Neuron (in vitro differentiated cells): ENCODE data around the gene GARNL3.

Experiments
- H2AFZ ChIP-seq: one replicate; pipeline ENCODE4 v1.6.1; 2013; ENCODE audit warnings: low read depth, mild to moderate bottlenecking, inconsistent platforms, low read length, moderate library complexity
- H3K27me3 ChIP-seq: one replicate; pipeline ENCODE4 v1.6.1; 2013; ENCODE audit warnings: low read length; ENCODE audit not compliant: insufficient read depth
- H3K36me3 ChIP-seq: one replicate; pipeline ENCODE4 v1.6.1; 2013; ENCODE audit warnings: low read length; ENCODE audit not compliant: insufficient read depth
- H3K4me1 ChIP-seq: one replicate; pipeline ENCODE4 v1.6.1; 2013; ENCODE audit warnings: low read length; ENCODE audit not compliant: insufficient read depth
- H3K4me3 ChIP-seq: 2 replicates; pipeline ENCODE4 v1.5.1; 2013; ENCODE audit warnings: mild to moderate bottlenecking, low read length, moderate library complexity
- H3K9me3 ChIP-seq: one replicate; pipeline ENCODE4 v1.6.1; 2013; ENCODE audit warnings: low read length

The GARNL3 gene

GRCh38 chr9:127411122-127411521, 146.5 kb downstream of the GARNL3 start:
- H3K27me3 ChIP-seq = no peaks in the 10 kb centered on the region
- no peak overlapping the region for H2AFZ ChIP-seq
- no peaks in the 10 kb centered on the region for H3K9me3 ChIP-seq
- H3K36me3 ChIP-seq = peaks cover 11% of the 10 kb centered on the region
- no peaks in the 10 kb centered on the region for H3K4me1 ChIP-seq
- H3K4me3 ChIP-seq = no peak overlapping the region

- no peaks in the 10 kb centered on the region for H3K9me3 ChIP-seq
- no peak overlapping the region for H2AFZ ChIP-seq
- H3K4me3 ChIP-seq = no peak overlapping the region
- no peaks in the 10 kb centered on the region for H3K27me3 ChIP-seq
- no peaks in the 10 kb centered on the region for H3K4me1 ChIP-seq
- peaks cover 10% of the 10 kb centered on the region for H3K36me3 ChIP-seq
Measured at GRCh38 chr9:127415141-127415540, 150.6 kb downstream of the GARNL3 start.

- Histone ChIP-seq H3K4me1 (no peaks in the 10 kb centered on the region), H2AFZ (no peak overlapping the region), H3K9me3 (no peaks in the 10 kb centered on the region), H3K4me3 (no peak overlapping the region), H3K36me3 (peaks cover 10% of the 10 kb centered on the region), H3K27me3 (no peaks in the 10 kb centered on the region)
Measured at GRCh38 chr9:127415657-127416056, 151.1 kb downstream of the GARNL3 start.

GRCh38 chr9:127417131-127418036, 152.8 kb downstream of the GARNL3 start:
- Histone ChIP-seq H2AFZ (no peak overlapping the region), H3K4me1 (peaks cover 3% of the 10 kb centered on the region), H3K36me3 (peaks cover 7% of the 10 kb centered on the region), H3K4me3 (no peak overlapping the region), H3K27me3 (no peaks in the 10 kb centered on the region), H3K9me3 (no peaks in the 10 kb centered on the region)

DNA sequence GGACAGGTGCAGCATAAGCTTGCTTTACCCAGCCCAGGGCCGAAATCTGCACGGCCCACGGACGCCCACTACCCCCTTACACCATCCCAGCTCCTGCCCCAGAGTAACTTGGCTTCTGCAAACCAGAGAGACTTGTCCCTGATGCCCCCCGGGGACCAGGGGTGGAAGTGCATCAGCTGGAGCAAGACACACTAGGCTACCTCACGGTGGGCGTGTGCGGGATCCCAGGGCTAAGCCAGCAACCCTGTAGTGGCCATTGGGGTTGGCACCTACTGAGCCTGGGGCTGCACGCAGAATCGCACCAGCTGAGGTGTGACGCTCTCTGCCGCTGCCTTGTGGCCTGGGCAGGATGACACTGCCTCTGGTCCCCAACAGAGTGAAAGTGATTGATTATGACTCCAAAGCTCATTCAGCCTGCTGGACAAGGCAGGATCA, 153.5 kb downstream of the GARNL3 start:
- Histone ChIP-seq H3K9me3 (no peaks in the 10 kb centered on the region), H3K36me3 (peaks cover 7% of the 10 kb centered on the region), H3K4me1 (peaks cover 10% of the 10 kb centered on the region)

DNA sequence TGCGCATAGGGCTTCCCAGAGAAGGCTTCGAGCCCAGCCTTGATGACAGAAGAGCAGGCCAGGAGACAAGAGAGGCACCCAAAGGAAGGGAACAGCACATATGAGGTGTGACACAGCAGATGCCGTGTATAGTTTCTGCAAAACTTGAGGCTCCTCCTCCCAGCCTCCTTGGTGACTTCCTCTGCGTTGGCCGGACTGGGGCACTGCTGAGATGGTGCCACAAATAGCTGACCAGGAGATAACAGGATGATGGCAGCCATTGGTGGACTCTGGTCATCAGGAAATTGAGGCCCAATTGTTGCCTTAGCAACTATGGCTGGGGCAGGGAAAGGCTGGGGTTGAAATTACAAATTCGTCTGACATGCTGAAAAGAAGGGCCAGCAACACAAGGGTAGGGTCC, 154.8 kb downstream of the GARNL3 start:
- H3K4me3 ChIP-seq = no peak overlapping the region
- peaks cover 4% of the 10 kb centered on the region for H3K36me3 ChIP-seq
- H3K27me3 ChIP-seq = no peaks in the 10 kb centered on the region
- H3K4me1 ChIP-seq = peaks cover 12% of the 10 kb centered on the region
- no peak overlapping the region for H2AFZ ChIP-seq
- H3K9me3 ChIP-seq = no peaks in the 10 kb centered on the region

More for the DNA sequence above, 153.5 kb downstream of the GARNL3 start:
- no peak overlapping the region for H3K4me3 ChIP-seq
- H2AFZ ChIP-seq = no peak overlapping the region
- H3K27me3 ChIP-seq = no peaks in the 10 kb centered on the region

DNA sequence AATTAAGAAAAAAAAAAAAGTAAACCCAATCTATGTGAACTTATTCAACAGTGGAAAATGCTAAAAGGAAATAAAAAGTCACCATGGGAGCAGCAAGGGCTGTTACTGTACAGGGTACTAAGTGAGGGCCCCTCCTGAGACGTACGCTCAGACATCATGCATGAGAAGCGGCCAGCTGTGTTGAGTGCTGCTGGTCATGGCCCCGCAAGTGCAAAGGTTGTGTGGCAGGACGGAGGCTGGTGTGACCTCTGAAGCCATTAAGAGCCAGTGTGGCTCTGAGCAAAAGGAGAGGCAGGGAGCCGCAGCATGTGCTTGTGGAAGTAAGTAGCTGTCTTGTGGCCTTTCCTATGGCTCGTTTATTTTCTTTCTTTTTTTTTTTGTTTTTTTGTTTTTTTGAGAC, 156.5 kb downstream of the GARNL3 start:
- peaks cover 4% of the 10 kb centered on the region for H3K36me3 ChIP-seq
- H3K4me3 ChIP-seq = no peak overlapping the region
- H3K4me1 ChIP-seq = peaks cover 23% of the 10 kb centered on the region
- H2AFZ ChIP-seq = no peak overlapping the region
- no peaks in the 10 kb centered on the region for H3K9me3 ChIP-seq
- H3K27me3 ChIP-seq = no peaks in the 10 kb centered on the region

DNA sequence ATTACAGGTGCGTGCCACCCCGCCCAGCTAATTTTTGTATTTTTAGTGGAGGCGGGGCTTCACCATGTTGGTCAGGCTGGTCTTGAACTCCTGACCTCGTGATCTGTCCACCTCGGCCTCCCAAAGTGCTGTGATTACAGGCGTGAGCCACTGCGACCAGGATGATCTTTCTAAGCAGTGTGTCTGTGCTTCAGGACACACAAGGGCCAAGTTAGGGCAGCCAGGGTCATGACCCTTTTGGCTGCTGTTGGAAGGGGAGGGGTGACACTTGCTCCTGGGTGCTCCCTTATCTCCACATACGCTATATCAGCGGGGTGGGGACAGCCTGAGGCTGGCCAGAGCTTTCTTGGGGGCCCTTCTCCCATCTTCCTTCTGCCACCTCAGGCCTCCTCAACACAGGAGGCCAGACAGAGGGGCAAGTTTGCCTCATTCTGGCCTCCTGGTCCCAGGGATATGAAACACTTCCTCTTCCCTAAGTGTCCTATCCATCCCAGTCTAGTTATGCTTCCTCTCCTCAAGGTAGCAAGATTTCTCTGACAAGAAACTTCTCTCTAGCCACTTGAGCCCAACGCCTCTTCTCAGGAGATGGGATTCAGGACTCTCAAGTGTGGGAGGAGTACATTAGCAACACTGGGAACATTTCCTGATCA, 157.7 kb downstream of the GARNL3 start:
- H3K36me3 ChIP-seq = peaks cover 8% of the 10 kb centered on the region
- H3K4me3 ChIP-seq = peak overlapping the region; percentile 83
- H3K27me3 ChIP-seq = no peaks in the 10 kb centered on the region
- H3K4me1 ChIP-seq = peaks cover 24% of the 10 kb centered on the region
- no peak overlapping the region for H2AFZ ChIP-seq
- no peaks in the 10 kb centered on the region for H3K9me3 ChIP-seq

GRCh38 chr9:127422787-127423186, 158.2 kb downstream of the GARNL3 start:
- peaks cover 24% of the 10 kb centered on the region for H3K4me1 ChIP-seq
- H3K27me3 ChIP-seq = no peaks in the 10 kb centered on the region
- H3K9me3 ChIP-seq = no peaks in the 10 kb centered on the region
- peaks cover 7% of the 10 kb centered on the region for H3K36me3 ChIP-seq
- no peak overlapping the region for H2AFZ ChIP-seq
- peak overlapping the region; percentile 83 for H3K4me3 ChIP-seq

GRCh38 chr9:127423476-127423933, 158.9 kb downstream of the GARNL3 start:
- Histone ChIP-seq H3K4me3 (peak overlapping the region; percentile 83), H3K36me3 (peaks cover 9% of the 10 kb centered on the region), H3K4me1 (peaks cover 24% of the 10 kb centered on the region), H3K27me3 (no peaks in the 10 kb centered on the region), H2AFZ (peak overlapping the region; percentile 69), H3K9me3 (no peaks in the 10 kb centered on the region)

DNA sequence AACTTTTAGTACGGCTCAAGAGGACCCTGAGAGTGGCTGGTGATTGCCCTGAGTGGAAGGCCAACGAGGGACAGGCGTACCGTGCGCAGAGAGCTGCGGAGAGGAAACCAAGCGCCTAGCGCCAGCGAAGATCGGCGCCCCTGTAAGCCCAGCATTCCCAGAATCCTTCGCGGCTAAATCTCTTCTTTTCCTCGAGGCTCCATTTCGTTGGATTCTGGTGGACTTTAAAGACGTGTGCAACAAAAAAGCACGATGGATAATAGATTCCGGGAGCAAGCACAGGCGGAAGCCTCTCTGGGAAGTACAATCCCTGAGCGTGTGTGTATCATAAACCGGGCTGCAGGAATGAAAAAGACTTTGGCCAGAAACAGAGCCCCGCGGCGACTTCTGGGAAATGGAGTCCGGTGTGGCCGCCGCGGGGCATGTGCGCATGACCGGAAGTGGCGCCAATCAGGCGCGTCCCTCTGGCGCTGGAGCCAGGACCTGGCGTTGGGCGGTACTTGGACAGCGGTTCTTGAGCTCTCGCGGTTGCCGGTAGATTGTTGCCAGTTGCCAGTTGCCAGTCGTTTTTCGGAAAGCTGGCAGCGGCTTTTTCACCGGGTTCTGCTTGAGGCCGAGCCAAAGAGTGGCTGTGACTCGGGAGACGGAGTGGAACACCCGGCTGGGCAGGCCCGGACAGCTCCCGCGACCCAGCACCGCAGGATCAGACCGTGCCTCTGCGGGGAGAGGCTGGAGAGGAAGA, 159.5 kb downstream of the GARNL3 start, which contains the start of gene ZNF79:
ZNF79 (plus strand) TSS at position 449 of the 742 bp plus-strand sequence. CDS start 406 bp downstream, outside the sequence.
- no peaks in the 10 kb centered on the region for H3K9me3 ChIP-seq
- H3K36me3 ChIP-seq = peaks cover 14% of the 10 kb centered on the region
- H3K27me3 ChIP-seq = no peaks in the 10 kb centered on the region
- H2AFZ ChIP-seq = peak within 1 kb of the TSS; percentile 69
- peak within 1 kb of the TSS; percentile 83 for H3K4me3 ChIP-seq
- H3K4me1 ChIP-seq = peaks cover 24% of the 10 kb centered on the region

GRCh38 chr9:127424676-127424999, 160.1 kb downstream of the GARNL3 start:
- Histone ChIP-seq H2AFZ (peak overlapping the region; percentile 69), H3K9me3 (no peaks in the 10 kb centered on the region), H3K4me3 (peak overlapping the region; percentile 83), H3K27me3 (no peaks in the 10 kb centered on the region), H3K36me3 (peaks cover 15% of the 10 kb centered on the region), H3K4me1 (peaks cover 24% of the 10 kb centered on the region)

DNA sequence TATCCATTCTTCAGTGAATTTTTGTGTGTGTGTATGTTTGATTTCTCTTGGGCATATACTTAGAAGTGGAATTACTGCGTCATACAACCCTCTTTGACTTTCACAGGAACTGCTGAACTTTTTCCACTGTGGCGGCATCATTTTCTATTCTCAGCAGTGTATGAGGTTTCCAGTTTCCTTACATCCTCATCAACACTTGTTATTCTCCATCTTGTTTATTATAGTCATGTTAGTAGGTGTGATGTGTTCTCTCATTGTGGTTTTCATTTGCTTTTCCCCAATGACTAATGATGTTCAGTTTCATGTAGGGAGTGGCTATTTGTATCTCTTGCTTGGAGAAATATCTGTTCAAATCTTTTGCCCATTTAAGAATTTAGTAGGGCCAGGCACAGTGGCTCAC, 162.2 kb downstream of the GARNL3 start:
- Histone ChIP-seq H3K4me1 (peaks cover 24% of the 10 kb centered on the region), H3K9me3 (no peaks in the 10 kb centered on the region), H3K36me3 (peaks cover 26% of the 10 kb centered on the region), H3K4me3 (no peak overlapping the region), H2AFZ (no peak overlapping the region), H3K27me3 (no peaks in the 10 kb centered on the region)
